HG03280 (cell line): ENCODE measurements around the gene ALDH8A1.
"Not testable (repeated sequence)": the region's sequence is repeated elsewhere in the genome, so short reads cannot be mapped to it uniquely, and the experiment has no call there.

Experiments used
- ATAC-seq: cut with Tn5 transposase; IDR thresholded peaks from one replicate; pipeline ENCODE4 v1.9.1; 2021; ENCODE audit warnings: mild to moderate bottlenecking, moderate library complexity; ENCODE audit not compliant: unreplicated experiment

The ALDH8A1 gene

DNA sequence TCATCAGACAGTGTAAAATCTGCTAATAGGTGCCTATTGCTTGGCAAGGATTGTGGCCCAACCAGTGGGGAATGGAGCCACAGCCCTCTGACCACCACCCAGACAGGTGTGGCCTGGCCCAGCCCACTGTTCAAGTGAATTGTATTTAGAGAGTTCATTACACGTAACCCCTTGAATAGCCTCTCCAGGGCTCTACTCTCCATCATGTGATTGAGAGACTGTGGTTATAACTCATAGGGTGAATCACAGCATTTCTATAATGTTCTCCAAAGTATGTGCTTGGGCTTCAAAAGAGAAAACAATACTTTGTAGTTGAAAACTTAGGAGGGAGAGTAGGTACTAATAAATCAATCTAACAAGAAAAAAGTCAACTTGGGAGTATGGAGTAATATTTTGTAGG lies 38.4 kb downstream of the ALDH8A1 start:
- no peak for ATAC-seq

DNA sequence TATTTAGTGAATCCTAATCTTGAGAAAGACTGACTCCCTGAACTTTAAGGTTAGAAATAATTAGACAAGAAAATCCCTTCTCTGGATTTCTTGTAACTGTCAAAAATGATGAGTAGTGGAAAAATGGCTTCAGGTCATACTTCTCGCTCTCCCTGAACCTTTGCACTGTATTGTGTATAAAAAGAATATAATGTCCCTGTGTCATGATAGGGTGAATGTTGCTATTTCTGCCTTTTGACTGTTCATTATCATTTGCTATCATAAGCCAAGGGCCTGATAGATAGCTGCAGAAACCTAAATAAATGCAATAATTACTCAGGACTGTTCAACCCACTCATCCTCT lies 39.3 kb downstream of the ALDH8A1 start:
- ATAC-seq, result no peak

DNA sequence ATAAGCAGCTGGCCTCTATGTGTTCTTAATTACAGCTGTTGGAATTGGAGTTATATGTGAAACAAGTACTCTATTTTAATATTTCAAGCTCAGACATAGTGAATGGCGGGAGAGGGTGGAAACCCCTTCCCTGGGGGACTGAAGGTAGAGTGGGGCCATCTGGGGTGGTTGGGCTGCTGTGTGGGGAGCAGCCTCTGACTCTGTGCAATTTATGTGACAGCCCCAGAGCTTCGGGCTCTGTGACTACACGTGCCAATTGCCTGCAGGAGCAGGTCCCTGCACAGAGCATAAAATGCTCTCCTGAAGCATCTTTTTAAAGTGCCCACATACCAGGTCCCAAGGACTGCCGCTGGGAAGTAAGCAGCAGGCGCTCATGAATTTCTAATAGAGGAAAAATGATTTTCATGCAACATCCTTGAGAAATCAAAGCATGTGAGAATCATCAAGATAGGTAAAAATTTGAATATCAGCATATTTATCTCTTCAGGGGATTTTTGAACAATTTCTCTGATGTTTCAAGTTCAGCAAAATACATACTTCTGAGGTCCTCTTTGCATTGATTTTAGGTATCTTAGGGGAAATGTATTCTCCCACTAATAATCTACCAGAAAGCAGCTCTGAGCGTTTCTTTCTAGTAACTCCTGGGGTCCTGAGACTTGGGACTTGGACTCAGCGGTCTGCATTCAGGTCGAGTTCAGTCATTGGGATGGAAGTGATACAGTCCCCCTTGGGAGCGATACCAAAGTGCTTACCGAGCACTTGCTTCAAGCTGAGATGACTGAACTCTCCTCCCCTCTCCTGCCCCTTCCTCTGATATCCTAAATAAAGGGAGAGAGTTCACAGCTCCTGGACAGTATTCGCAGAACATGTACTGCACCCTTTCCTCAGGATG lies 40.0 kb downstream of the ALDH8A1 start:
- no peak for ATAC-seq

DNA sequence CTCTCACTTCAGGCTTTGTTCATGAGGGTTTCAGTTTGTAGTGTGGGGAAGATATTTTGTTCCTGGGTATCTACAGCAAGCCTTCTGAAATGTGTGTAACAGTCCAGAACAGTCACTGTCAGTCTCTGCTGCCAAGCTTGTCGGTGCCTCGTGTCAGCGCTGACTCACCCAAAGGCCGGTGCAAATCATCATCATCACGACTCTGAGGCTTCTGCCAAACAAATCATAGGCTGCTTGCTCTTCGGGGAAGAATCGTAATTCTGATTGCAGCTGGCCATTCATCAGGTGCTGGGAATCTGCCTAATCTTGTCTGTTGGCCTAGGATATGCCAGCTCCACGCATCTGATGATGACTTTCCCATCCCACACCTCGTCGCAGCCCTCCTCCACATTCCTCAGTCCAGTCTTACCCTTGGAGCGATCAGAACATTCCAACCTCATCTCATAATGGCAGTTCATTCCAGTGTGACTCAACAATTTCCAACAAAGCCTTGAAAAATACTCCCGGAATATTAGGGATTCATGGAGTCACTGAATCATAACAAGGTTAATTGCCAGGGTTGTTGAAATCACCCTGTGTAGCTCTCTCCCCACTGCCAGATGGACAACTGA lies 40.9 kb downstream of the ALDH8A1 start:
- ATAC-seq, result no peak

DNA sequence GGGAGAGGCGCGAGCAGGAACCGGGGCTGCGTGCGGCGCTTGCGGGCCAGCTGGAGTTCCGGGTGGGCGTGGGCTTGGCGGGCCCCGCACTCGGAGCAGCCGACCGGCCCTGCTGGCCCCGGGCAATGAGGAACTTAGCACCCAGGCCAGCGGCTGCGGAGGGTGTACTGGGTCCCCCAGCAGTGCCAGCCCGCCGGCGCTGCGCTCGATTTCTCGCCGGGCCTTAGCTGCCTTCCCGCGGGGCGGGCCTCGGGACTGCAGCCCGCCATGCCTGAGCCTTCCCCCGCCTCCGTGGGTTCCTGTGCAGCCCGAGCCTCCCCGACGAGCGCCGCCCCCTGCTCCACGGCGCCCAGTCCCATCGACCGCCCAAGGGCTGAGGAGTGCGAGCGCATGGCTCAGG lies 45.2 kb downstream of the ALDH8A1 start:
- ATAC-seq, result not testable (repeated sequence)

DNA sequence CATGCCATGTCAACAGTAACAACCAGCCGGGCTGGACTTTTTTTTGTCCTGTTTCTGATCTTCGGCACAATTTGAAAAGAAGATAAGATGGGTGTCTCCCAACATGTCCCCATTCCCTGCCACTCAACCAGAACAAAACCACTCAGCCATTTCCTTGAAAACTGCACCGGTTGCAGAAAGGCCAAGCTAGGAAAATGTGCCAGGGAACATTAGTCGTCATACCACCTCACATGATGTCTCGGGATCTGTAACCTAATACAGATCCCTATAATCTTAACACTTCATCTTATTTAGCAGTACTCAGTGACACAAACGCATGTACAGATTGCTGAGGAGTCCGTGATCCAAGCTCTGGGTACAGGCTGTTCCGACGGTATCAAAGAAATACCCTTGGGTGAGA lies 46.5 kb downstream of the ALDH8A1 start:
- ATAC-seq, result no peak

DNA sequence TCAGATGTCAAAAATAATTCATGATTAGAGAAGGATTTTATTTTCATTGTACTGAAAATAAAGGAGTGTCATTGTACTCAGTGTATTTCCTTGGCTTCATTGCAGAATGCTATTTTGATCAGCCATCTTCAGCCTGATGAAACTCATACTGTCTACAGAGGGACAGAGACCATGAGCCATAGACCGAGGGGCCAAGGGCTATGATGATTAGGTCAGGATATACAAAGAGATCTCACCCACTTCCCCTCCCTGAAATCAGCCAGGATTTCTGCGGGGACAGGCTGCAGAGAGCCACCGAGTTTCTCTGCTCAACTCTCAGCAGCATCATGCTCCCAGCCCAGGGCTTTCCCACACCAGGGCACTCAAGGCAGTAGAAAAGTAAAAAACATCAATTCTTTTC lies 47.0 kb downstream of the ALDH8A1 start:
- no peak for ATAC-seq

DNA sequence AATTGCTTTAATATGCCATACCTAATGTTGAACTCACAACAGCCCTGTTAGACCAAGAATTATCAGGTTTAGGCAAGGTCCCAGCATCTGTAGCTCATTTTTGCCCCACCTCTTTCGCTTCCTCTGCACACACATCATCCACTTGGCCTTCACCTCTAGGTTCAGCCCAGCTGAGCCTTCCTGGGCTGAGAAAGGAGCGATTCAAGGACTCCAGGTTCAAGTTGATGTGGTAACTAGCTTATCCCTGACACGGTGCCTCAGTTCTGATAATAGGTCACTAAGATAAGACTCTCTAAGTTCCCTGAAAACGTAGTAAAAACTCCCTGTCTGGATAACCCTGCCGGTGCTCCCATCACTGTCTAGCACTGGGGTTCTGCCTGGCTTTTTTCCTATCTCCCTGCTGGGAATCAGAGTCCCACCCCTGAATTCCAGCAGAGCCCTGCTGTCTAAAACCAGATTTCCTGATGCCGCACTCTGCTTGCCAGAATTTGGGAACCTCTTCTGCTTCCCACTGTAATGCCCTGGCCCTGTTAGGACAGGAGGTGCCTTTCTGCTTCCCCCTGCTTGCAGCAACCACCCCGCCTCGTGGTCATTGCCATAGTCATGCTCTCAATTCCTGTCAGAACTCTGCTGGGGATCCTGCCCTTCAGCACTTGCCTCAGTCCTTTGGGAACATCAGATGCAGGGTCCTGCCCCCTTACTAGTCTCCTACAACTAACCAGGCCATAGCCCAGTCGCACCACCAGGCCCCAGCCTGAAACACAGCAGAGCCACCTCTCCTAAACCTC lies 47.6 kb downstream of the ALDH8A1 start:
- no peak for ATAC-seq

DNA sequence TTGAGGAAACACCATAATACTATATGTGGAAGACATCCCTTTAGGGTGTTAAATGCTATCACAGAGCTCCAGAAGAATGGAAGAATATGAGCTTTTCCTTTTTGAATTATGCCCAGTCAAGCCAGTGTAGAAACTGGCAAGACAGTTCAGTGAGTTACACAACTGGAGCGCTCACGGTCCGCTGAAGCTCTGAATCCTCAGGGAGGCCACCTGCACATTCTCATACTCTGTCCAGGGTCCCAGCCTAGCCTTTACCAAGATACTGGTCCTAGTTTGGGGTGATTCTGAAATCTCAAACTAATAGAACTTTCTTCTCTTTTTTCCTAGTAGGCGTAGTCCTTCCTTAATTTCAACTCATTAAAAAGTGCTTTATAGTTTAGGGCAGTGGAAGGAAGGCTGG lies 51.3 kb downstream of the ALDH8A1 start:
- ATAC-seq, result no peak

DNA sequence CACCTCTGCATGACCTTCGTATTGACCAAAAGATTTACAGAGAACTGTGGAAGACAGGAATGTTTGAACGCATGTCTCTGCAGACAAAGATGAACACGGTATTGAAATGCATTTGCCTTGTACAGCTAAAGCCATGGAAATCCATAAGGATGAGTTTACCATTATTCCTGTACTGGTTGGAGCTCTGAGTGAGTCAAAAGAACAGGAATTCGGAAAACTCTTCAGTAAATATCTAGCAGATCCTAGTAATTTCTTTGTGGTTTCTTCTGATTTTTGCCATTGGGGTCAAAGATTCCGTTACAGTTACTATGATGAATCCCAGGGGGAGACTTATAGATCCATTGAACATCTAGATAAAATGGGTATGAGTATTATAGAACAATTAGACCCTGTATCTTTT lies 51.7 kb downstream of the ALDH8A1 start:
- ATAC-seq, result not testable (repeated sequence)

DNA sequence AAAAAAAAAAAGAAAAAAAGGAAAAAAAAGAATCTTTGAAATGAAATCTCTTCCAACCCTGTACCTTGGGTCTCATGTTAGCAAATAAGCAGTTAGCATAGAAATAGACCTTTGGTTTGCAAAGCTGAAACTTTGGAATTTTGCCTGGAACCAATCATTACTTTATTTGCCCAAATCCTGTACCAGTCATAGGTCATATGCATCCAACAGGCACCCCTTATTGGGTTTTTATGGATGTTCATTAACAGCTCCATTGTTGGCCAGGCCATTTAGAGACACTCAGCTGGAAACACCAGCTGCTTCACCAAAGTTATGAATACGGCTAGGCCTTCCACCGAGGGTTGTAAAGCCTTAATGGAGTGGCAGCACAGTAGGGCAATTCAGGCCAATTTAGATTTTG lies 53.0 kb downstream of the ALDH8A1 start:
- no peak for ATAC-seq

DNA sequence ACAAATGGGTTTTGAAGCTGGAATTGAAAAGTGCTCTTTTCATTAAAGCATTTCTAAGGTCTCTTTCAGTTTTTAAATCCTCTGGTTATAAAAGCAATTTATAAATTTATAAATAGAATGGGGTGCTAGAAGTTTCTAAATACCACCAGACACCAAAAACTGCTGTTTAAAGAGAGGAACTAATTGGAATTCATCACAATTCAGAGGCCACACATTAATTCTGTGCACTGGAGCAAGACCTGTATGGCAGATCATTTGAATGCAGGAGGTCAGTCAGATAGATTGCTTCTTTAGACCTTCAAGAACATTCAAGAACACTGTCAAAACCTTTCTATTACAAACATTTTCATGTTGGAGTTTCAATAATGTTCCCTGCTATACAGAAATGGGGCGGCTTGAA lies 55.1 kb downstream of the ALDH8A1 start:
- no peak for ATAC-seq

DNA sequence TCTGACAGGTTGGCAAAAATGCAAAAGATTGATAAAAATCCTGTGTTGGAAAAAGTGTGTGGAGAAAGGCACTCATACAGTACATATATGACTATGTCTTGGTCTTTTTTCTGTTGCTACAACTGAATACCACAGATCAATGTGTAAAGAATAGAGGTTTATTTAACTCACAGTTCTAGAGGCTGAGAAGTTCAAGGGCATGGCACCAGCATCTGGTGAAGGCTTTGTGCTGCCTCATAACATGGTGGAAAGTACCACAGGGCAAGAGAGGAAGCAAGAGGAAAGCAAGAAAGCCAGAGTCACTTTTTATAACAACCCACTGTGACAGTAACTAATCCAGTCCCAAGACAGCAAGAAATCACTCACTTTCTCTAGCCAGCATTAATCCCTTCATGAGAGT lies 57.5 kb downstream of the ALDH8A1 start:
- no peak for ATAC-seq

DNA sequence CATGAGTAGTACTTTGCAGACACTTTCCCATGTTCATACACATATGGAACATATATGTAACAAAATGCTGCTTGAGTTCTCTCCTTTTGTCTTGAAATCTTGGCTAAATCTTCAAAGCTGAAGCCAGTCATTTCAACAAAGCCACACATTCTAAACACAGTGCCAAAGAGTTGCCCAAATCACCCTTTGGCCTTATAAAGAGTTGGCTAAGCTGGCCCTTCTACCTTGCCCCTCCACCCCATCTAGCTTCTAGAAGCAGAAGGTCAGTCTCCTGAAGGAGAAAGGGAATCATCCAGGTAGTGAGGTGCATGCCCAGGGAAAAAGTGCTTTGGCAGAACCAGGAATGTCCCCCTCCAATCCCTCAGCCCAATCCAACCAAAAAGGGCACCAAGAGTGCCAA lies 58.3 kb downstream of the ALDH8A1 start:
- ATAC-seq, result no peak

DNA sequence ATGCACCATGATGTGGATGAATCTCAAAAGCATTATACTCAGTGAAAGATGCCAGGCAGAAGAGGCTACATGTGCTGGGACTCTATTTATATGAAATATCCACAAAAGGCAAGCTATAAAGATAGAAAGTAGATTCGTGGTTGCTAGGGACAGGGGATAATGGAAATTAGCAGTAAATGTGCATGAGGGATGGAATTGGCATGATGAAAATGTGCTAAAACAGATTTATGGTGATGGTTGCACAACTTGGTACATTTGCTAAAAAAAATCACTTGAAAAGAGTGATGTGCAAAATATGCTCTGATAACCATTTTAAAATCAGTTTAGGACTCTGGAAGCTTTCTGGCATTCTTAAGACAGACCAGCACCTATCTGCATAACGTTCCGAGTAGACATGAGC lies 61.6 kb downstream of the ALDH8A1 start:
- no peak for ATAC-seq

DNA sequence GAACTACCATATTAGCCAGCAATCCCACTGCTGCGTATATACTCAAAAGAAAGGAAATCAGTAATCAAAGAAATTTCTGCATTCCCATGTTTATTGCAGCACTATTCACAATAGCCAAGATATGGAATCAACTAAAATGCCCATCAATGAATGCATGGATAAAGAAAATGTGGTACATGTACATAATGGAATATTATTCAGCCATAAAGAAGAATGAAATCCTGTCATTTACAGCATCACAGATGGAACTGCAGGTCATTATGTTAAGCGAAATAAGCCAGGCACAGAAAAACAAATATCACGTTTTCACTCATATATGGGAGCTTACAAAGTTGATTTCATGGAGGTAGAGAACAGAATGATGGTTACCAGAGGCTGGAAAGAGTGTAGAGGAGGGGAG lies 65.1 kb downstream of the ALDH8A1 start:
- ATAC-seq, result no peak

DNA sequence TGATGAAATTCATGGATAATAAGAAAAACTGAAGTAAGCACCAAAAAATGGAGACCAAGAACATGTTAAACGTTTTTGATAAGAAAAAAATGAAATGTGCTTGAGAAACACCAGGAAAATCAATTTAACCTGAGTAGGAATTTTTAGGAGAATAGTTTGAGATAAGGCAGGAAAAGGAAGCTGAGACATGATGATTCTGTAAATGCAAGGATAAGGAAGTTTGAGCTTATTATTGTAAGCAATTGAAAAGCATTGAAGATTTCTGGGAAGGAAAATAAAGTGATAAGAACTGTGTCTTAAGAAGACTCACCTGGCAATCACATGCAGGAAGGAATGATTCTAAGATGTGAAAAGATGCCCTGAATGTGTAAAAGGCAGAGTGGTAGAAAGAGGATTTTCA lies 66.6 kb downstream of the ALDH8A1 start:
- ATAC-seq, result no peak

DNA sequence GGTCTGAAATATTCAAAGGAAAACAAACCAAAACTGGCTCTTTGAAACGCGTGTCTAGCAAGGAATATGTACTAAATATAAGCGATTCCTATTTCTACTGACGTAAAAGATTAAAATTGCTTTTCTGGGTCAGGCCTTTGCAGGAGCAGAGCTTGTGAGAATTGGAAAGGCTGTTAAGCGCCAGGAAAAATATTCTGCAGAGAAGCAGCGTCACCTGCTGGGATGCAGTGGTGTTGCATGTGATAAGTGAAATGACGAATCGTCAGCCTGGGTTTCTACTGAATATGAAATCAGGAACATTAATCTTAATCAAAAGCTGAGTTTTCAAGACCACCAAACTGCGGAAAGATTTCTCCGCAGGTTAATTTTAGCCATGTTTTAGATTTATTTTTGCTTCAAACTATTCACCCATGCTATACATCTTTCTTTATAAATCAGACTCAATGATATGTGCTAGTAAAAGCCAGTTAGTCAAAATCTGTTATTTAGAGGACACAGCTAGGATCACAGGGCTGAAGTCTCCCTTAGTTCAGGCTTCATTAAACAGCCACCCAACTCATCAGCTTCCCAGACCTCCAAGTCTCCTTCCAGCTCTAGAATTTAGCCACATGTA lies 67.4 kb downstream of the ALDH8A1 start:
- ATAC-seq, result no peak

DNA sequence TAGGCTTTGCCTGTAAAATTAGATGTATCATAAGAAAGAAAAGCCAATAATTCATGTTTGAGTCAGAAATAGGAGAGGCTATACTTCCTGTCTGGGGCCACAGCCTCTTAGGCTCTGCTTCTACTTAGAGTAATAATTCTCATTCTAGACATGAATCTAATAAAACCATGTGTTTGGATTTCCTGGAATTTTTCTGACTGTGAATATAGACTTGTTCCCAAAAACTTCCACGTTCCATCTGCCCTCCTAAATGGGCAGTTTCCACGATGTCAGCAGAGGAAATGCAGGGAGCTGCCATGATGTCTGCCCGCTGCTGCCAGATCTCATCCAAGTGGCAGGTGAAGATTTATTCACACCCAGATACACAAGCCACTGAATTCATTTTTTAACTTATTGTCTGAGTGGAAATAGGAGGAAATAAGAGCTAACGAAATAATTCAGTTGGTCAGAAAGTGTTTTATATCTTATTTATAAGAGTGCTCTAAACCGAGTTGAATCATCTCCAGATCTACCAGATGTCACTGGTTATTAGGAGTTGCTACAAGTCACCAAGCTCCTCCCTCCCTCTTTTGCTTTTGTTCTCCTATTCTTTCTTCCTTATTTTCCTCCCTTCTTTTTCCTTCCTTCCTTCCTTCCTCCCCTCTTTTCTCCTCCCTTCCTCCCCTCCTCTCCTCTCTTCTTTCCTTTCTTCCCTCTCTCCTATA lies 69.3 kb downstream of the ALDH8A1 start:
- no peak for ATAC-seq

DNA sequence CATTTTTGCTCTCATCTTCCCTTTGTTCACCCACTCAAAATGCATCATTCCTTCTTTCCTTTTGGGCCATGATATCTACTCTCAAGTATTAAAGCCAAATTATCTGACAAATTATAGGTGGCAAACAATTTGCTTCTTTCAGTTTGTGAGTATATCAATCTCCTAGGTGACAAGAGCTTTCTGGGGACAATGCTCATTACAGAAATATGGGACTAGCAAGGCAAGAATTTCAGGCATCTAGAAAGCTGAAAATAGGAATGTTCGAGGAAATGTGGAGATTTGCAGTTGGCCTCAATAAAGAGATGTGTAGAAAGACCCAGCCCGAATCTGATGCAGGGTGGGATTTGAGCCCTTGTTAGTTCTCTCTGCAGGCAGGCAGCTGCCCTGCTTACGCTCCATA lies 71.8 kb downstream of the ALDH8A1 start:
- no peak for ATAC-seq

DNA sequence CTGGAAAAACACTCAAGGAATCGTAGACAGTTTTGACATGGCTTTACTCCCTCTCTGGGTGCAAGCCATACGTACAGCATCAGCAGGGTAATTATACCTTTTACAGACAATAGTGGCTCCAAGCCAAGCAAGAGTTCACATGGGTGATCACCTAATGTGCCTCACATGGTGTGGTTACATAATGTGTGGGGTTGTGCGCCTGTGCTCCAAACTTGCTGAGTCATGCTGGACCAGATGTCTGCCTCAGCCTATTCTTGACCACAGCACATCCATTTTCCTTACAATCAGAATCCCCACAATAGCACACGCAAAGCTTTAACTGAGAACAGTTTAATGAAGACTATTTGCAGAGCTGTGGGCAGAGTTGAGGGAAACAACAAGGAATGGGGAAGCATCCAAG lies 74.5 kb downstream of the ALDH8A1 start:
- ATAC-seq, result no peak
